Cerebellar nuclear complex (tissue), 1 donor: ENCODE results near the gene MCF2L.

Experiments used
- DNase-seq, 2 experiments: peaks; one replicate each; lab custom pipeline; 2025; lab: John Stamatoyannopoulos, UW

MCF2L gene

DNA sequence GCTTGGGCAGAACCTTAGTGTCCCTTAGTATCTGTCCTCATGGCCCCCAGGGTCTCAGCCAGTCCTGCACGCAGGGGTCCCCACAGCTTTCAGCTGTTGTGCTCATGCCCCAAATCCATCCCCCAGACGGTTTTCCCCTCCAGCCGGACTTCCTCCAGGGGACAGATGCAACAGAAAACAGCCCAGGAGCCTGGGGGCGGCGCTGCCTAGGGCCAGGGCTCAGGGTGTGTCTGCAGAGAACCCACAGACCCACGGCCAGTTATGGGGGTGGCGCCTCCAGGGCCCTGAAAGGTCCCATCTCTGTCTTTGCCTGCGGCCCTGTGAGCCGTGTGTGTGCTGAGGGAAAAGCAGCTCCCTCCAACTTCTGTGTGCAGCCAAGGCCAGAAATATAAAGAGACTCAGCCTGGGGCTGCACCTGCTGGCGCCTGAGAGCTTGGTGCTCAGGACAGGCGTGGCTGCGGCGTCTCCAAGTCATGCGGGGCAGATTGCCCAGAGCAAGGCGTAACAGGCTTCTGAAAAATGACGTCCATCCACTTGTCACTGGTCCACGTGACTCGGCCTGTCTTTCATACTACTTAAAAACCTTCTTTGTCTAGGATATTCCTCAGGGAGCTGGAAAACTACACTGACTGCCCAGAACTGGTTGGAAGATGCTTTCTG is 114.5 kb downstream of the MCF2L start:
- DNase-seq: no peak

DNA sequence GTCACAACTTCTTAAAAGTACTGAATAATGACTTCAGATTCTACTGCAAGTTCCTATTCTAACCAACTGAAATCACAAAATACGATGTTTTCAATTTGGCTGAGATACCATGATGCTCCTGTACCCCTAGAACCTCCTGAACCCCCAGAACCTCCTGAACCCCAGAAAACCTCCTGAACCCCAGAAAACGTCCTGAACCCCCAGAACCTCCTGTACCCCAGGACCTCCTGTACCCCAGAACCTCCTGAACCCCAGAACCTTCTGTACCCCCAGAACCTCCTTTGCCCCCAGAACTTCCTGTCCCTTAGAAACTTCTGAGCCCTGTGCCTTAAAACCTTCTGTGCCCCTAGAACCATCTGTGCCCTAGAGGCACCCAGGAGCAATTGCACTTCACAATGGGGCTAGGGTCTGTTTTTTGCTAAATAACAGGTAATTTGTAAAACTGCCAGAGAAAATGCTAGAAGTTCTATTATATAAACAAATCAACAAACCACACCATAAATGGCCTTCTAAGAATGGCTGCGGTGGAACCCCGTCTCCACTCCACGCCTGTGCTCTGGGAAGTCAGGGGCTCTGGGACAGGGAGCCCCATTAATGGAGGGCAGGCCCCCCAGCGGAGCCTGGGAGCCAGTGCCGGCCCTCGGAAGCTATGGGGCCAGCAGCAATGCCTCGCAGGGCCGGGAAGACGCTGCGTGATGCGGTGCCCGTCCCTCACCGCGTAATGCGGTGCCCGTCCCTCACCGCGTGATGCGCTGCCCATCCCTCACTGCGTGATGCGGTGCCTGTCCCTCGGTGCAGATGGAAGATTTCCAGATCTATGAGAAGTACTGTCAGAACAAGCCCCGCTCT is 115.3 kb downstream of the MCF2L start:
- DNase-seq: no peak

DNA sequence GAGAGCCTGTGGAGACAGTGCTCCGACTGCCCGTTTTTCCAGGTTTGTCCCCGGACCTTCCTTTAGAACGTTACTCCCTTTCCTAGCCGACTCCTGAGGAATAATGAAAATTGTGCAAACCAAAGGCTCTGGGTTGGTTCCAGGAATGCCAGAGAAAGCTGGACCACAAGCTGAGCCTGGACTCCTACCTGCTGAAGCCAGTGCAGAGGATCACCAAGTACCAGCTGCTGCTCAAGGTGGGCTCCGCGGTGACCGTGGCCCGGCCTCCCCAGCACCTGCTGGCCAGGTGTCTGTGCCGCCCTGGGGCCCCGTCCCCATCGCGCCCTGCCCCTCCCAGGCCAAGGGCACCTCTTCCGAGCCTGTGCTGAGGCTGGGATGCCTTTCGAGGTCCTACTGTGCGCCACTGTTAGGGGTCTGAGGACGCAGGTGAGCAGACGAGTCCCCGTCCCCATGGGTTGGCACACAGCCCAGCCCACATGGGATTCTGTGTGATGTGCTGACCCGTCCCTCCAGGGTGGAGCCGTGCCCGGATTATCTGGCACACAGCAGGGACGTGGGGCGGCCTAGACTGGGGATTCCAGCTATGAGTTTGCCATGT is 116.0 kb downstream of the MCF2L start:
- DNase-seq: no peak

DNA sequence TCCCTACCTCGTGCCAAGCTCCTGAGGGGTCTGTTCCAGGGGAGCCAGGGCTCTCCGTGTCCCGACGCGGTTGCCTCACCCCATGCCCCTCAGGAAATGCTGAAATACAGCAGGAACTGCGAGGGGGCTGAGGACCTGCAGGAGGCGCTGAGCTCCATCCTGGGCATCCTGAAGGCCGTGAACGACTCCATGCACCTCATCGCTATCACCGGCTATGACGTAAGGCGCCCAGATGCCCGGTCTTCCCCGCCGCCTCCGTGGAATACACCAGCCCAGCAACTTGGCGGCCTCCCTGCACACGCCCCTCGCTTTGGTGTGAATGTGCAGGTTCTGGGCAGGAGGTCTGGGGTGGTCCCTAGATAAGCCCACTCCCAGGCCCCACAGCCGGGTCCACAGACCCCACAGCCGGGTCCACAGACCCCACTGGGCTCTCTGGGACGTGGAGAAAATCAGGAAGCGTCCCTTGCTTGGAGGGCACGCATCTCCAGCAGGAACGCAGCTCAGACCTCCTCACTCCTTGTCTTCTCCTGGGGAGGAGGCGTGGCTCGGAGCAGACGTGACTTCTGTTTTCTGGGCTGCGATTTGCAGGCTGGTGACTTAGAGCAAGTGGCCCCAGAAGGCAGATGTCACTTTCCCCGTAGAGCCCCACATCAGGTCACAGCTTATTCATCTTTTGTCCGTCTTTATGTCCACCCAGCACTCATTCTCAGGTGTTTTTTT is 117.2 kb downstream of the MCF2L start:
- DNase-seq: no peak

DNA sequence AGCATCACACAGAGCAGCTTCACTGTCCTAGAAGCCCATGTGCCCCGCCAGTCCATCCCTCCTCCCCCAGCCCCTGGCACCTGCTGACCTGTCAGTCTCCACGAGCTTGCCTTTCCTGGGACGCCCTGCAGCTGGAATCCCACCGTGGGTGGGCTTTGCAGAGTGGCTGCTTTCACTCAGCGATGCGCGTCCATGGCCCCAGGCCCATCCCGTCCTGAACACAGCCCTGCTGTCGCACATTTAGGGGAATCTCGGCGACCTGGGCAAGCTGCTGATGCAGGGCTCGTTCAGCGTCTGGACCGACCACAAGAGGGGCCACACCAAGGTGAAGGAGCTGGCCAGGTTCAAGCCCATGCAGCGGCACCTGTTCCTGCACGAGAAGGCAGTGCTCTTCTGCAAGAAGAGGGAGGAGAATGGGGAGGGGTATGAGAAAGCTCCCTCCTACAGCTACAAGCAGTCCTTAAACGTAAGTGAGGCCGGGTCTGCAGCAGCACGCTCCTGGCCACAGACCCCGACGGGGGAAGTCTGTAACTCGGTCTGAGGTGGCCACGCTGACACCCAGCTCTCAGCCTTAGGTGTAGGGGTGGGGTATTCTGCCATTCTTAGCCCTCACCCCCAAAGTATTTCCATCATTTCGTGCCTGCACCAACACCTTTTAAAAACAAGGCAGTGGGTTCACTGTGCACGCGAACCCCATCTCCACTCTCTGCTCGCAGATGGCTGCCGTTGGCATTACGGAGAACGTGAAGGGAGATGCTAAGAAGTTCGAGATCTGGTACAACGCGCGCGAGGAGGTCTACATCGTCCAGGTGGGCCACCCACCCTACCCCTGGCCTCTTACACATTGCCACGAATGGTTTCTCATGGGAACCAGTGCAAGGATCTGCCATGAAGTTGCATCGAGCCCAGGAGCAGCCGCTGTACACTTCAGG is 118.2 kb downstream of the MCF2L start:
- no peak for DNase-seq

DNA sequence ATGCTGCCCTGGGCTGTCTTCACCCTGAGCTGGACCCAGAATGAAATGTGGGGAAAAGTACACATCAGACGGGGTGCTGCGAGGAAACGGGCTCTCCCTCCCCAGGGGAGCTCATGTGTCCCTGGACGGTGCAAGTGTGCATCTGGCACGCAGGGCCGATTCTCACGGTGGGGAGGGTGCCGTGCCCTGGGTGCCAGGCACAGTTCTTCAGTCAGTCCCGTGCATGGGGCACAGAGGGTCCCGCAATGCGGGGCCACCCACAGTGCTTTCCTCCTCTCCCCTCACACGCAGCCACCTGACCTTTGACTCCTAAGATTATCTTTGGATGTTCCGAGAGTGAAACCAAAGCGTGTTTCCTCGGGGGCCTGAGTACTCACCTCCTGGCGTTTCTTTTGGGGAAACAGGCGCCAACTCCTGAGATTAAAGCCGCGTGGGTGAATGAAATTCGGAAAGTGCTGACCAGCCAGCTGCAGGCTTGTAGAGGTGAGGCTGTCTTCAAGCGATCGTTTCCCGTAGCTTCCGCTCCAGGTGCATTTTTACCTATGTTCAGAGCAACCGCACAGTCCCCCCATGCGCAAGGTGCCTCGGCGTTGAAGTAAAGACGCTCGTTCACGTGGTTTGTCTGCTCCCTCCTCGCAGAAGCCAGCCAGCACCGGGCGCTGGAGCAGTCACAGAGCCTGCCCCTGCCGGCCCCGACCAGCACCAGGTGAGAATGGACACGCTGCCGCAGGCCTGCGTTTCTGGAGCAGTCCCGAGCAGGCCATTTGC is 119.1 kb downstream of the MCF2L start:
- no peak for DNase-seq

DNA sequence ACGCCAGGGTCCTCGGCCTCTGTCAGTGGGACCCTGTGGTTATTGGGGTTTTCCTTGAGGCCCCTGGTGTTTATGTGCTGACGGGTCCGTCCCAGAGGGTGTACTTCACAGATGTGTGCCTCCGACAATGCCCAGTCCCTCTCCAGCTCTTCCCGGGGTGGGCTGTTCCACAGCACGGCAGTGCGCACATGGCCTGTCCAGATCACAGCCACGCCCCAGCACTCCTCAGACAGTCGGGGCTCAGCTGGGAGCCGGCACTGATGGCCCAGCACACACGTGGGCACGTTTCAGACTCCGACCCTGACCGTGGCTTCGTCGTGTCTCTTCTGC is 119.6 kb downstream of the MCF2L start:
- DNase-seq: no peak

DNA sequence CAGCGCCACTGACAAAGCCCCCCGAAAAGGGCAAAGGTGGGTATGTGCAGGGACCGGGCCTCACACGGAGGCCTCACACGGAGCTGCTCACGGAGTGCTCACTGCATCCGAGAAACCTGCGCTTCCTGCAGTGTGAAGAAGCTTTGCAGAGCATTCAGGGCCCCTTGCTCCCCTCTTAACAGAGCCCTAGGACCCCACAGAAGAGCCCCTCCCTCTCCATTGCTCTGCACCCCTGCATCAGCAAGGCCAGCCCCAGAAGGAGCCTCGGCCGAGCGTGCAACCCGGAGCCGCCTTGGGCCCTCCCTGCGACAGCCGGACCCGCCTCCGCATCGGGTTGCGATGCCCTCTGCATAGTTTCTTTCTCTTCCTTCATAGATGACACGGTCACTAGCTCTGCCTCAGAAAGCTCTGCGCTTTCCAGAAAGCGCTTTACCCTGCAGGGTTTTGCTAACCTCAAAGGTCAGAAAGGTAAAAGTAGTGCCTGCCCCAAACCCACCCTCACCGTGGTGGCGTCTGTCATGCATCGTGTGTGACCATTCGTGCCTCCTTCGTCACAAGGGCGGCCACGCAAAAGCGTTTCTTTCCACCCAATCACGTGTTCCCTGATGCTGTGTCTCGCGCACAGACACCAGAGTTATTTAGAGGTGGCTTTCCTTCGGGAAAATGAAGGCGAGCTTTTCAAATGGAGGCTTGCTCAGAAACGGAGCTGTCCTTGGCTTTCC is 120.8 kb downstream of the MCF2L start:
- DNase-seq: no peak

DNA sequence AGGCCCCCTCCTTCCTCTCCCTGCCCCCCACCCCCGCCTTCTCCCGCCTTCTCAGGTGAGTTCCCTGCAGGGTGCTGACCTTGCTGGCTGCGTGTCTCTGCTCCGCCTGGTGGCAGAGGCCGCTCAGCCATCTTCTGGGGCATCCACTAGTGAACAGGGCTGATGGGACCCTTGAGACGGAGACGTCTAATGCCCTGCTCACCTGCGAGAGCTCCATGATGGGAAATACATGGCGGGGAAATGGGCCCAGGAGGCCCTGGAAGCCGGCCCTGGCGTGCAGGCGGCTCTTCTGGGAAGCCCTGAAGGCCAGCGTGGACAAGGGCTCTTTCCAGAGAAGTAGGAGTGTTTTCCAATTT is 121.4 kb downstream of the MCF2L start:
- DNase-seq: no peak

DNA sequence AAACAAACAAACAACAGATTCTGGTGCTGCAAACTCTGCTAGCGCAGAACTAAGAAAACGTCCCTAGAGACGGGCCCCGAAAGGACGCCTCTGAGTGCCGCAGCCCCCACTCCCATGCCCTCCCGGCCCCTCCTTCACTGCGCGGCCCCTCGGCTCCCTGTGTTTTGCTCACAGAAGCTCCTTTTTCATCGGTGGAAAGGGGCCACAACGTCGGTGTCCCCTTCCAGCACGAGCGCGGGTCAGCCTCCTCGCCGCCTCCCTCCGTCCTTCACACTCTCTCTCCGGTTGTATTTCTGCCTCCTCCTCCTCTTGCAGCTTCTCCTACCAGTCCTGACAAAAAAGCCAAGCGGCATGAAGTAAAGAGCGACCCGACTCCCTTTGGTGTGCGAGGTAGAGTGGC is 121.8 kb downstream of the MCF2L start:
- DNase-seq: no peak

DNA sequence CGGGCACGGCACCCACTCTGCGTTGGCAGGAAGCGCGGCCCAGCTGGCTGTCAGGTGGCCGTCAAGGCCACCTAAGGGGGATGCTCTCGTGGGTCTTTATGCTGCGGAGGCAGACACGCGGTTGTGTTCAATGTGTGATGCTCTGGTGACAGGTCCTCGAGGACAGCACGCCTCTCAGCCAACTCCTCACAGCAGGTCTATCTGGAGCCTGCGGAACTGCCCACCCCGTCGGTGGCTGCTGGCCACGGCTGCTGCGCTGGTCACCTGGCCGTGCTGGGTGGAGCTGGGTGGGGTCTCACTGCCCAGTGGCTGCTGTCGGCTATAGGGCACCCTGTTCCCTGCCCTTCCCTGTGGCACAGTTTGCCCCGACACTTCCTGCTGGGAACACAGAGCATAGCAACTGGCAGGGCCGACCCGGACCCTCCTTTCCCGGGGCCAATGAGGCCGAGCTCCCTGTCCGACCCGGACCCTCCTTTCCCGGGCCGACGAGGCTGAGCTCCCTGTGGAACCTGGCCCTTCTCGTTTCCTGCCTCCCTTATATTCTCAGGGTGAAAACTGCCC is 122.3 kb downstream of the MCF2L start:
- DNase-seq: no peak

DNA sequence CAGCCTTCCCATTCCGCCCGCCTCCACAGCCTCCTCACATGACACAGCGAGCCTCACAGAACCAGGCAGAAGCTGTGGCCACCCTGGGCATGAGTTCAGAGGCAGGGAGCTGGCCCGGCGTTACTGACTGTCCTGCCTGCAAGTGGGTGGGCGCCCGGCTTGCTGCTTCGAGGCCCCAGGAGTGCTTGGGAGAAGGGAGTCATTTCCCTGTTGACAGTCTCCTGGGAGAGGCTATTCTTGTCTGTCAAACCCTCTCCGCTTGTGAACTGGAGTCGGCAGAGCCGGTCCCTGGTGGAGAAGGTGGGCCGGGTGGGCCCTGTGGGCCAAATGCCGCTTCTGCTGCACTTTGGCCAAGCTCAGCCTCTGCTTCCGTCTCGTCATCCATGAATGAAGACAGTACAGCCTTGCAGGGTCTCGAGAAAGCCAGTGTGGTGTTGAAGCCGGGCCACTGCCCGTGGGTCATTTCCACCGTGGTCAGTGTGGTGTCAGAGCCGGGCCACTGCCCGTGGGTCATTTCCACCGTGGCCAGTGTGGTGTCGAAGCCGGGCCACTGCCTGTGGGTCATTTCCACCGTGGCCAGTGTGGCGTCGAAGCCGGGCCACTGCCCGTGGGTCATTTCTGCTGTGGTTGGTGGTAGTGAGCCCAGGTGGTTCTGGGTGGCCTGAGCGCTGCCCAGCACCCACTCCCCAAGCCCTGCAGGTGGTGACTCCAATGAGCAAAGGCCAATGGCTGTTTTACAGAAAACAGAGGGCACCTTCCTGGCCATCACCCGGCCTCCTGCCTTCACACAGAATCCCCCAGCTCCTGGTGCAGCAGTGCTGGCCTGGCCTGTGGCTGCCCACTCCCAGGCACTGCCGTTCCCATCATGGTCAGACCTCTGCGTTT is 123.1 kb downstream of the MCF2L start:
- DNase-seq: no peak

DNA sequence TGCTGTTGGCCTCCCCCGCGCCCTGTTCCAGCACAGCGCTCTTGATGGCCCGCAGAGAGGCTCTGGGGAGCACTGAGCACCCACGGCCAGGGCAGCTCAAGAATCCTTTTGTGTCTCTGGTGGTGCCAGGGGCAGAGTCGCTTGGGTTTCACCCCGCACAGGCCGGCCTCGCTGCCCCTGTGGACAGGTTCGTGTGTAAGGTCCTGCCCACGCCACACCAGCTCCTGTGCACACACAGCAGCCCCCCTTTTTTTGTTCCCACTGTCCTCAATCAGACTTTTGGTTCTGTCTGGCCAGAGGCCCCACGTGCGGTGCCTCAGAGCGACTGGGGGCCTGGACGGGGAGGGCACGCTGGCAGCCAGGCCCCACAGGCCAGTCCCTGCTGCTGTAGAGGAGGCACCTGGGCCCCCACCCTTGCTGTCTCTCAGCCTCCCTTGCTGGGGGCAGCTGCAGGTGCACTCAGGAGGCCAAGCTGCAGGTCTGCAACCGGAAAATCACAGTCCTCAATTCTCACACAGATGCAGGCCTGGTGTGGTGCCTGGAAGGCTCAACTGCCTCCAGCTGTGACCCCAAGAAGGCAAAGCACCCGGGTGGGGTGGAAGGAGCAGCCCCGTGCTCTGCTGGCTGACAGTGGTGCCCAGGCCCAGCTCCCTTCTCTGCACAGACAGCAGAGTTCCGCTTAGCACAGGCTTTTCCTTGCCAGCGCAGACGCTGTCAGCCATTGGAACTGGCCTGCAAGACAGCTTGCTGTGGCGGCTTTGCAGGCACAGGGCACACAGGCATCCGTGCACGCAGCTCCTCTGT is 124.0 kb downstream of the MCF2L start:
- DNase-seq: no peak

DNA sequence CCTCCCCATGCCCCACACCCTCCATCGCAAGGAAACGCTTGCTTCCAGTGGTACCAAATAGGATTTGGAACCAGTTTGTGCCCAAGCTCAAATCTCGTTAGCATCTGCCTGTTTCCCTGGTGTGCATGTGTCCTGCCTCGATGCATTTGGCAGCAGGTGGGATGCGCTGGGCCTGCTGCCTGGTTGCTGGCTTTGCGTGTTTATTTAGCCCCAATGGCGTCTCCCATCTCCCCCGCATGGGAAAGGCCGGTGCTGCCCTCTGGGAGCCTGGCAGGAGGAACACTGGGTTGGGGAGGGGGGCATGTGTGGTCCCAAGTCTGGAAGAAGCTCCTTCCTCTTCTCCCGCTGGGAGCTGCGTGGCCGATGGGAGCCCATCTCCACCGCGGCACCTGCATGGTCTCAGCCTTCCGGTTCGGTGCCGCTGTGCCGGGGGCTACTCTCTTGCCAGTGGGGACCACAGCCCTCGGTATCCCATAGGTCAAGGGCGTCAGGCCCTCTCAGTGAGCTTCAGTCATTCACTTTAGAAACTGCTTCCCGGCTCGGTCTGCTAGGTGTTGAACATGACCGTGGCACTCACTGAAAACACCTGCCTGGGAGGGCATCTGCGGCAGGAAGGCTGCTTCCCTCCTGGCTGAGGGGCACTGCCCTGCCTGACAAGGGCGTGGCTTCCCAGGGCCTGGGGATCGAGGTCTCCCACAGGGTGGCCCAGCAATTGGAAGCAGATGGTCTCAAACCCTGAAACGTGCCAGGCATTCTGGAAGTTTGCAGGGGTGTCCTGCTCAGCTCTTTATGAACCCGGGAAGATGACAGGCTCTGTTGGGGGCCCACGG is 124.8 kb downstream of the MCF2L start:
- DNase-seq: no peak

DNA sequence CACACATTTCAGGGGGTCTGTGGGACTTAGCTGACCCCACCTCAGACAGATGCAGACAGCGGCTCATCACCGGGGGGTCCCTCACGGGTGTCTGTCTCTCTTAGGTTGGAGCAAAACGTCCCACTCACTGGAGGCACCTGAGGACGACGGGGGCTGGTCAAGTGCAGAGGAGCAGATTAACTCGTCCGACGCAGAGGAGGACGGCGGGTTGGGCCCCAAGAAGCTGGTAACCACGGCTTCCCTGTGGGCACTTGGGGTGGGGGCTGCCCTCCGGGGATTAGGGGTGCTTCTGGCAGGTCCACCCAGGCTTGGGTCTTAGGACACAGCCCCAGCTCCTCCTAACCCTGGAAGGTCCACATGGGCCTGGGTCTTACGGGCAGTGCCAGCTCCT is 125.4 kb downstream of the MCF2L start:
- no peak for DNase-seq

DNA sequence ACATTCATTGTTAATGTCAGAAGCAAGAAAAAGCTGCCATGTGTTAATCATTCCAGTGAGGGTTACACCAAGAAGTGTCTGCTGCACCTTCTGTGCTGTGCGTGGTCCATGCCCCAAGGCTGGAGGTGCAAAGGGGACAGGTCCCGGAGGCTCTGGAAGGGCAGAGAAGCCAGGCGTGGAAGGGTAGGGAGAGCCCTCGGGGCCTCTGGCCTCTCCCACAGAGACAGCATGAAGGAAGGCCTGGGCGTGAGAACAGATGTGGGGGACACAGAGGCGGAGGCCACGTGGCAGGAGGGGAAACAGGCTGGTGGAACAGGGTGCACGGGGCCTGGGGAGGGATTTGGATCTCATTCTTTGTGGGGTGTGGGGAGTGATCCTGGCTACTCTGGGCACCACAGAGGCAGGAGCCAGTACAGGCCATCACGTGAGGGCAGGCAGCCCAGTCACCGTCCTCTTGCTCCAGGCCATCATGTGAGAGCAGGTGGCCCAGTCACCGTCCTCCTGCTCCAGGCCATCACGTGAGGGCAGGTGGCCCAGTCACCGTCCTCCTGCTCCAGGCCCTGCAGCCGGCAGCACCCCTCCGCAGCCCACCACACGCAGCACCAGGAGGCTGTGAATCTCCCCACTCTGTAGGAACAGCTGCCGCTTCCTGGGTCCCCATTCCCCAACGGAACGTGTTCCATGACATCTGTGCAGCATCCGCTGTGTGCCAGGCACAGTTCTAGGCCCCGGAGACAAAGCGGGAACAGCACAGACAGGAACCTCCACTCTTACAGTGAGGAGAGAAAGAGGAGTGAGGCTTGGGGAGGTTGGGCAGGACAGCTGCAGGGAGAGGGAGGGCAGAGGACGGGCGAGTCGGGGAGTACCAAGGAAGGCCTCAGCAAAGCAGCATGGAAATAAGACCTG is 126.4 kb downstream of the MCF2L start:
- DNase-seq: no peak
